Measurements from ENCODE around the gene MRPS15. TPM values are rescaled to one million over a fixed set of nuclear protein-coding genes. Genes with fewer than 3 reads are reported as not detected.
"Not testable (repeated sequence)": the region's sequence is repeated elsewhere in the genome, so short reads cannot be mapped to it uniquely, and the experiment has no call there.

Gene MRPS15
- total and polyA plus RNA-seq, 2 donors from 2014 or later = 48.1 to 160 TPM

DNA sequence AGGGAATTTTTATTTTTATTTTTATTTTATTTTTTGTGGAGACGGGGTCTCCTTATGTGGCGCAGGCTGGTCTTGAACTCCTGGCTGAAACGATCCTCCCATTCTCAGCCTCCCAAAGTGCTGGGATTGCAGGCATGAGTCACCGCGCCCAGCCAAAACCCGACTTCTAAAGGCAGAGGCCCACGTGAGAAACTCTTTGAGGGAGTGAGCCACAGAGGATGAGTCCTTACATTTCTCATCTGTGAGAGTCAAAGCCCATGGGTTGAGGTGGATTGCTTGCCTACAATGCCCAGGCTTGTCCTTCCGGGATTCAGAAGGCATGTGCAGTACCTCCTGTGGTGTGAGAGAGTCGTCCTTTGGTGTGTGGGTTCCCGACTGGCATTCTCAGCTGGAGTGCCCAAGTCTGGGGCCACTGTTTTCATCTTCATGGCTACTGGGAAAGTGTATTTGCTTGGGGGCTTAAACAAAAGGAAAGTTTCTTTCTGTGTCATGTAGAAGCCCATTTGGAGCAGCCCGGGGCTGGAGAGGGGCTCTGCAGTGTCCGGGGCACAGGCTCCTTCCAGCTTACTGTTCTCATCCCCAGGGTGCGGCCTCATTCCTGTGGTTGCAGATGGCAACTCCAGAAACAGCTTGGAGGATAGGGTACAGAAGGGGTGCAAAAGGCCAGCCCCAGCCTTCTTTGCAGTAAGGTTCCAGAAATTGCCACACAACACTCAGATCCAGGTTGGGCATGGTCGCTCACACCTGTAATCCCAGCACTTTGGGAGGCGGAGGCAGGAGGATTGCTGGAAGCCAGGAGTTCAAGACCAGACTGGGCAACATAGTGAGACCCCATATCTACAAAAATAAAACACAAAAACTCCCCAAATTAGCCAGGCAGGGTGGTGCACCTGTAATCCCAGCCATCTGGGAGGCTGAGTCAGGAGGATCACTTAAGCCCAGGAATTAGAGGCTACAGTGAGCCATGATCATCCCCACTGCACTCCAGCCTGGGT is 47.9 kb upstream of the MRPS15 start:
- H3K27ac ChIP-seq (ENCODE audit: low read depth in 2 of 2, low read length in 2 of 2) = no peak overlapping the region
- TF ChIP-seq, protein P1, sequence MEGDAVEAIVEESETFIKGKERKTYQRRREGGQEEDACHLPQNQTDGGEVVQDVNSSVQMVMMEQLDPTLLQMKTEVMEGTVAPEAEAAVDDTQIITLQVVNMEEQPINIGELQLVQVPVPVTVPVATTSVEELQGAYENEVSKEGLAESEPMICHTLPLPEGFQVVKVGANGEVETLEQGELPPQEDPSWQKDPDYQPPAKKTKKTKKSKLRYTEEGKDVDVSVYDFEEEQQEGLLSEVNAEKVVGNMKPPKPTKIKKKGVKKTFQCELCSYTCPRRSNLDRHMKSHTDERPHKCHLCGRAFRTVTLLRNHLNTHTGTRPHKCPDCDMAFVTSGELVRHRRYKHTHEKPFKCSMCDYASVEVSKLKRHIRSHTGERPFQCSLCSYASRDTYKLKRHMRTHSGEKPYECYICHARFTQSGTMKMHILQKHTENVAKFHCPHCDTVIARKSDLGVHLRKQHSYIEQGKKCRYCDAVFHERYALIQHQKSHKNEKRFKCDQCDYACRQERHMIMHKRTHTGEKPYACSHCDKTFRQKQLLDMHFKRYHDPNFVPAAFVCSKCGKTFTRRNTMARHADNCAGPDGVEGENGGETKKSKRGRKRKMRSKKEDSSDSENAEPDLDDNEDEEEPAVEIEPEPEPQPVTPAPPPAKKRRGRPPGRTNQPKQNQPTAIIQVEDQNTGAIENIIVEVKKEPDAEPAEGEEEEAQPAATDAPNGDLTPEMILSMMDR (IDR thresholded peaks at IDR 0.05; ENCODE audit: borderline replicate concordance, extremely low read depth, insufficient read depth) = no peak
- H3K9me3 ChIP-seq (ENCODE audit: control insufficient read depth in 2 of 3, insufficient read depth in 1 of 3, low read length in 3 of 3) = no peaks in the 10 kb centered on the region
- no peak overlapping the region for H3K4me3 ChIP-seq (ENCODE audit: low read length in 3 of 3)
- no peaks in the 10 kb centered on the region for H3K4me1 ChIP-seq (ENCODE audit: control insufficient read depth in 2 of 3, insufficient read depth in 2 of 3, low read depth in 1 of 3, low read length in 3 of 3)
- H3K9ac ChIP-seq (ENCODE audit: low read length in 3 of 3) = no peak overlapping the region
- H3K27me3 ChIP-seq (ENCODE audit: control insufficient read depth, insufficient read depth, low read length) = no peaks in the 10 kb centered on the region
- H3K36me3 ChIP-seq (ENCODE audit: control insufficient read depth in 2 of 3, insufficient read depth in 3 of 3, low read length in 3 of 3) = no peaks in the 10 kb centered on the region
- intact Hi-C loops (cut with DNase I) = no loop called here
- no peak for FAIRE-seq
- DNase-seq = no peak

DNA sequence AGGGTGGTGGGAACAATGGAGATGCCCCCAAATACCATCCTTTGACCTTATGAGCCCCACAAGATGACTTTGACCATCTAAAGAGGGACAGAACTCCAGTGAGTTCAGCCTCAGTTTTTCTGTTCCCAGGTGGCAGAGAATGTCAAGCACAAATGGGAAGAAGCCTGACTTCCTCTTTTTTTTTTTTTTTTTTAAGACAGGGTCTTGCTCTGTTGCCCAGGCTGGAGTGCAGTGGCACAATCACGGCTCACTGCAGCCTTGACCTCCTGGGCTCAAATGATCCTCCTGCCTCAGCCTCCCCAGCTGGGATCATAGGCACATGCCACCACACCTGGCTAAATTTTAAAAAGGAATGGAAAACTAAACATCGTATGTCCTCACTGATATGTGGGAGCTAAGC is 47.0 kb upstream of the MRPS15 start:
- FAIRE-seq; intact Hi-C loops (cut with DNase I); H3K36me3 ChIP-seq (ENCODE audit: control insufficient read depth in 2 of 3, insufficient read depth in 3 of 3, low read length in 3 of 3); H3K9ac ChIP-seq (ENCODE audit: low read length in 3 of 3); H3K27ac ChIP-seq (ENCODE audit: low read depth in 2 of 2, low read length in 2 of 2); H3K4me1 ChIP-seq (ENCODE audit: control insufficient read depth in 2 of 3, insufficient read depth in 2 of 3, low read depth in 1 of 3, low read length in 3 of 3); H3K27me3 ChIP-seq (ENCODE audit: control insufficient read depth, insufficient read depth, low read length); H3K4me3 ChIP-seq (ENCODE audit: low read length in 3 of 3); H3K9me3 ChIP-seq (ENCODE audit: control insufficient read depth in 2 of 3, insufficient read depth in 1 of 3, low read length in 3 of 3); DNase-seq: not testable (repeated sequence)

DNA sequence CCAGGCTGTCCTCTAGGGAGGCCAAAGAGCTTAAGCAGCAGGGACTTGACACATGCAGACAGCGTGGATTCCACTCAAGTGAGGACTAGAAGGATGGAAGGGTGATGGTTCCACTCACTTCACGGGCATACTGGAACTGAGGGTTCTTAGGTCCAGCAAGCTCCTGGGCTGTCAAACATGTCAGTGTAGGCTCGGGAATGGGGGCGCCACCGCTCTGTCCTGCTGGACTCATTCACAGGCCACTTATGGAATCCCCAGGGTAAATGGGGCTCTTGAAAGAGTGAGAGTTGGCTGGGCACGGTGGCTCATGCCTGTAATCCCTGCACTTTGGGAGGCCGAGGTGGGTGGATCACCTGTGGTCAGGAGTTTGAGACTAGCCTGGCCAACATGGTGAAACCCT is 46.2 kb upstream of the MRPS15 start:
- FAIRE-seq = no peak
- Histone ChIP-seq H3K4me3 (ENCODE audit: low read length in 3 of 3) (no peak overlapping the region), H3K9ac (ENCODE audit: low read length in 3 of 3) (no peak overlapping the region), H3K4me1 (ENCODE audit: control insufficient read depth in 2 of 3, insufficient read depth in 2 of 3, low read depth in 1 of 3, low read length in 3 of 3) (no peaks in the 10 kb centered on the region), H3K27ac (ENCODE audit: low read depth in 2 of 2, low read length in 2 of 2) (no peak overlapping the region), H3K9me3 (ENCODE audit: control insufficient read depth in 2 of 3, insufficient read depth in 1 of 3, low read length in 3 of 3) (no peaks in the 10 kb centered on the region), H3K27me3 (ENCODE audit: control insufficient read depth, insufficient read depth, low read length) (no peaks in the 10 kb centered on the region), H3K36me3 (ENCODE audit: control insufficient read depth in 2 of 3, insufficient read depth in 3 of 3, low read length in 3 of 3) (no peaks in the 10 kb centered on the region)
- TF ChIP-seq, protein P1 (IDR thresholded peaks at IDR 0.05; ENCODE audit: borderline replicate concordance, extremely low read depth, insufficient read depth) = no peak
- intact Hi-C loops (cut with DNase I) = no loop called here
- DNase-seq = no peak

DNA sequence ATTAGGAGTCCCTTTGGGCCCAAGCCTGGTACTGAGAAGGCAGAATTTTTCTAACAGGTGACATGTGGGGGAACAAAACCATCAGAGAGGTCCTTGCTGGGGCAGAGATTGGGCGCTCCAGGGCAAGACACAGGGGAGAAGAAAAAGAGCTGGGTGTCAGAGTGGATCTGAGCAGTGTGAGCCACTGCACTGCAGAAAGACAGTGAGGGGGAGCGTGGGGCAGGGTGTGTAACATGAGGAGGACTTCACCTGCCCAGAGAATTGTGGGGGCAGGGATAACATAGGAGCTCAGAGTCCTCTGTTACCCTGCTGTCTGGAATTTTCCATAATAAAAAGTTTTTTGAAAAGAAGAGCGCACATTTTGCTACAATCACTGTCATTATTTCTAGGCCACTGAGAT is 44.1 kb upstream of the MRPS15 start:
- Histone ChIP-seq H3K9me3 (ENCODE audit: control insufficient read depth in 2 of 3, insufficient read depth in 1 of 3, low read length in 3 of 3) (no peaks in the 10 kb centered on the region), H3K9ac (ENCODE audit: low read length in 3 of 3) (no peak overlapping the region), H3K4me3 (ENCODE audit: low read length in 3 of 3) (no peak overlapping the region), H3K27me3 (ENCODE audit: control insufficient read depth, insufficient read depth, low read length) (no peaks in the 10 kb centered on the region), H3K27ac (ENCODE audit: low read depth in 2 of 2, low read length in 2 of 2) (no peak overlapping the region), H3K36me3 (ENCODE audit: control insufficient read depth in 2 of 3, insufficient read depth in 3 of 3, low read length in 3 of 3) (no peaks in the 10 kb centered on the region), H3K4me1 (ENCODE audit: control insufficient read depth in 2 of 3, insufficient read depth in 2 of 3, low read depth in 1 of 3, low read length in 3 of 3) (no peaks in the 10 kb centered on the region)
- intact Hi-C loops (cut with DNase I) = no loop called here
- TF ChIP-seq, protein P1 (IDR thresholded peaks at IDR 0.05; ENCODE audit: borderline replicate concordance, extremely low read depth, insufficient read depth) = no peak
- DNase-seq (no peak), FAIRE-seq (no peak)

All from kidney (tissue), 14 donors.